CD14-positive monocyte (primary cell): Measurements from ENCODE around the gene JAML. TPM values are rescaled to one million over a fixed set of nuclear protein-coding genes. Genes with fewer than 3 reads are reported as not detected.
A peak's percentile ranks its signal among the peaks of the same experiment; 100 is the strongest.

Experiments
- DNase-seq, 3 donors: peaks; one replicate each; pipeline ENCODE4 v3.0.0-alpha.2; 2011 to 2022
- H2AFZ ChIP-seq: 2 replicates; pipeline ENCODE4 v1.6.0; 2012; ENCODE audit warnings: mild to moderate bottlenecking, low read depth, low read length, inconsistent platforms; ENCODE audit not compliant: insufficient read depth, poor library complexity, severe bottlenecking
- H3K27ac ChIP-seq, 2 donors: 1 replicate in 1 of 2; 2 replicates in 1 of 2; pipeline ENCODE4 v1.5.1; 2012 to 2013; ENCODE audit warnings: low read length in 2 of 2, control low read depth in 1 of 2, inconsistent platforms in 1 of 2, low read depth in 1 of 2, mild to moderate bottlenecking in 1 of 2
- H3K27me3 ChIP-seq, 2 donors: one replicate each; pipeline versions ENCODE4 v1.6.0 to v1.6.1; 2011 to 2013; ENCODE audit warnings: low read length in 2 of 2; ENCODE audit not compliant: control insufficient read depth in 2 of 2, insufficient read depth in 2 of 2
- H3K36me3 ChIP-seq, 2 donors: replicated peaks in 1 of 2; 1 replicate in 1 of 2; 2 replicates in 1 of 2; pipeline versions ENCODE4 v1.5.1 to v1.6.1; 2012 to 2013; ENCODE audit warnings: low read length in 2 of 2, control low read depth in 1 of 2, inconsistent platforms in 1 of 2, mild to moderate bottlenecking in 1 of 2; ENCODE audit not compliant: insufficient read depth in 2 of 2, control insufficient read depth in 1 of 2
- H3K4me1 ChIP-seq, 2 donors: 1 replicate in 1 of 2; 2 replicates in 1 of 2; pipeline versions ENCODE4 v1.5.1 to v1.6.1; 2012 to 2013; ENCODE audit warnings: low read length in 2 of 2, control low read depth in 1 of 2, inconsistent platforms in 1 of 2, mild to moderate bottlenecking in 1 of 2, moderate library complexity in 1 of 2; ENCODE audit not compliant: insufficient read depth in 2 of 2, control insufficient read depth in 1 of 2
- H3K4me2 ChIP-seq: replicated peaks from 2 replicates; pipeline ENCODE3; 2012; ENCODE audit warnings: low read length, moderate library complexity, mild to moderate bottlenecking; ENCODE audit not compliant: poor library complexity, severe bottlenecking; ENCODE audit errors: extremely low read depth
- H3K4me3 ChIP-seq, 3 experiments: fragments of 200-600 bp in 1 of 3; sonication (generic) in 1 of 3; replicated peaks in 1 of 3; 1 replicate in 2 of 3; 2 replicates in 1 of 3; pipeline ENCODE4 v1.5.1; 2011 to 2013; ENCODE audit warnings: low read length in 3 of 3, mild to moderate bottlenecking in 3 of 3, control low read depth in 2 of 3, low read depth in 2 of 3, inconsistent platforms in 1 of 3, moderate library complexity in 1 of 3
- H3K79me2 ChIP-seq: 2 replicates; pipeline ENCODE4 v1.6.0; 2012; ENCODE audit warnings: mild to moderate bottlenecking, control low read depth, inconsistent platforms, low read length, moderate library complexity; ENCODE audit not compliant: insufficient read depth
- H3K9ac ChIP-seq: 2 replicates; pipeline ENCODE4 v1.6.0; 2017; ENCODE audit warnings: low read length, mild to moderate bottlenecking; ENCODE audit not compliant: insufficient read depth, poor library complexity, severe bottlenecking
- H3K9me3 ChIP-seq, 2 donors: replicated peaks in 1 of 2; 1 replicate in 1 of 2; 2 replicates in 1 of 2; pipeline versions ENCODE4 v1.5.1 to v1.6.1; 2012 to 2013; ENCODE audit warnings: low read length in 2 of 2, control low read depth in 1 of 2; ENCODE audit not compliant: control insufficient read depth in 1 of 2, insufficient read depth in 1 of 2
- H4K20me1 ChIP-seq: 2 replicates; pipeline ENCODE4 v1.6.0; 2012; ENCODE audit warnings: mild to moderate bottlenecking, low read length, control low read depth, moderate library complexity; ENCODE audit not compliant: insufficient read depth
- H3K27ac Mint-ChIP-seq, 7 donors: one replicate each; pipeline ENCODE4 v1.8.0; 2020; ENCODE audit warnings: mild to moderate bottlenecking in 7 of 7, mixed read lengths in 7 of 7, moderate library complexity in 6 of 7, inconsistent platforms in 2 of 7
- H3K27me3 Mint-ChIP-seq, 3 donors: one replicate each; pipeline ENCODE4 v1.8.0; 2021 to 2022; ENCODE audit warnings: low read depth in 3 of 3, mild to moderate bottlenecking in 3 of 3, mixed read lengths in 3 of 3, moderate library complexity in 3 of 3, inconsistent platforms in 1 of 3
- H3K36me3 Mint-ChIP-seq, 2 donors: one replicate each; pipeline ENCODE4 v1.8.0; 2020; ENCODE audit warnings: mixed read lengths in 2 of 2, inconsistent platforms in 1 of 2, mild to moderate bottlenecking in 1 of 2
- H3K4me1 Mint-ChIP-seq: one replicate; pipeline ENCODE4 v1.8.0; 2020; ENCODE audit warnings: mild to moderate bottlenecking, mixed read lengths
- H3K4me3 Mint-ChIP-seq, 2 donors: one replicate each; pipeline ENCODE4 v1.8.0; 2020; ENCODE audit warnings: mild to moderate bottlenecking in 2 of 2, mixed read lengths in 2 of 2, moderate library complexity in 1 of 2
- H3K9me3 Mint-ChIP-seq, 7 donors: one replicate each; pipeline ENCODE4 v1.8.0; 2020 to 2022; ENCODE audit warnings: mixed read lengths in 7 of 7, mild to moderate bottlenecking in 6 of 7, moderate library complexity in 6 of 7, inconsistent platforms in 2 of 7
- WGBS: methylation state at CpG from one replicate; pipeline ENCODE4 v1.1.5; 2013; ENCODE audit warnings: missing lambda C conversion rate; ENCODE audit not compliant: insufficient coverage; 5-methylcytosine and 5-hydroxymethylcytosine counted together
- intact Hi-C, 2 donors: fragments of 100-400 bp; cut with micrococcal nuclease; formaldehyde crosslinking; loops; one replicate each; pipeline versions ENCODE4 v1.15.0 to v1.15.1; 2023
- polyA plus RNA-seq, 3 donors: library from polyadenylated mRNA; depleted of rRNA in 1 of 3; unstranded in 2 of 3; stranded (reverse) in 1 of 3; fragments of 300-500 nt in 2 of 3; fragments of >200 nt in 1 of 3; fragmentation: Illumina TruSeq in 2 of 3; gene quantifications; 1 replicate in 2 of 3; 2 replicates in 1 of 3; pipeline ENCODE4 v1.2.3, GENCODE V29; 2012 to 2021
- TF ChIP-seq, protein P1 (sequence below): fragments of 200-600 bp; IDR thresholded peaks from one replicate; pipeline ENCODE4 v1.8.0; 2022; ENCODE audit warnings: antibody characterized with exemption, mild to moderate bottlenecking

JAML gene
- polyA plus RNA-seq, 3 donors, result 316 to 968 (median 748) TPM

DNA sequence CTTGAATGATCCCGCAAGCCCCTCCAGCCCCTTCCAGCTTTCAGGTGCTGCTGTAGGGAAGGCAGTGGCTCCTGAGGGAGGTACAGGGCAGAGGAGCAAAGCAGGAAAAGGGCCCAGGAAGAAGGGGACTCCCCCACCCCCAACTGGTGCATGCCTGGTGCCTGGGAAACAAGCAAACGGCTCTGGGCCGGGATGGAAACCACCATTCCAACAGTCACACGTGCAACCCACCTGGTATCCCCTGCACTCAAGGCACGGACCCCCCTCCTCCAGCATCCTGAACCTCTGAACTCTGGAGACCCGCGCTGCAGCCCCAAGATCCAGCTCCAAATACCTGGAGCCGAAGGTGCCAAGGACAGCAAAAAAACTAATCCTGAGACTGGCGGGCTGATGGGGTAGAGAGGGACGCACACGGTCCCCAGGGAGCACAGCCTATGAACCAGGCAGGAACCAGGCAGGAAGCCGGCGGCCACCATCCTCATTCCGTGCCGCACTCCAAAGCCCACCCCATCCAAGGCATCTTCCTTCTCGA, 72.7 kb downstream of the JAML start:
- Histone ChIP-seq H3K4me1 (peaks cover 18 to 28% of the 10 kb centered on the region in 2 donors), H3K79me2 (no peaks in the 10 kb centered on the region), H2AFZ (no peak overlapping the region), H3K9ac (no peak overlapping the region), H4K20me1 (no peaks in the 10 kb centered on the region), H3K4me3 (peak overlapping the region in 1 of 3 experiments; percentile 71), H3K9me3 (peaks cover 0 to 19% of the 10 kb centered on the region in 2 donors), H3K27me3 (peaks cover 50 to 68% of the 10 kb centered on the region in 2 donors), H3K36me3 (no peaks in the 10 kb centered on the region), H3K27ac (no peak overlapping the region), H3K4me2 (peak overlapping the region; percentile 77)
- TF ChIP-seq, protein P1, sequence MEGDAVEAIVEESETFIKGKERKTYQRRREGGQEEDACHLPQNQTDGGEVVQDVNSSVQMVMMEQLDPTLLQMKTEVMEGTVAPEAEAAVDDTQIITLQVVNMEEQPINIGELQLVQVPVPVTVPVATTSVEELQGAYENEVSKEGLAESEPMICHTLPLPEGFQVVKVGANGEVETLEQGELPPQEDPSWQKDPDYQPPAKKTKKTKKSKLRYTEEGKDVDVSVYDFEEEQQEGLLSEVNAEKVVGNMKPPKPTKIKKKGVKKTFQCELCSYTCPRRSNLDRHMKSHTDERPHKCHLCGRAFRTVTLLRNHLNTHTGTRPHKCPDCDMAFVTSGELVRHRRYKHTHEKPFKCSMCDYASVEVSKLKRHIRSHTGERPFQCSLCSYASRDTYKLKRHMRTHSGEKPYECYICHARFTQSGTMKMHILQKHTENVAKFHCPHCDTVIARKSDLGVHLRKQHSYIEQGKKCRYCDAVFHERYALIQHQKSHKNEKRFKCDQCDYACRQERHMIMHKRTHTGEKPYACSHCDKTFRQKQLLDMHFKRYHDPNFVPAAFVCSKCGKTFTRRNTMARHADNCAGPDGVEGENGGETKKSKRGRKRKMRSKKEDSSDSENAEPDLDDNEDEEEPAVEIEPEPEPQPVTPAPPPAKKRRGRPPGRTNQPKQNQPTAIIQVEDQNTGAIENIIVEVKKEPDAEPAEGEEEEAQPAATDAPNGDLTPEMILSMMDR, result no peak
- DNase-seq, result no peak
- Mint-ChIP-seq H3K27ac (no peak overlapping the region), H3K4me1 (peaks cover 27% of the 10 kb centered on the region), H3K4me3 (peak overlapping the region in 1 of 2 donors; percentile 79), H3K9me3 (peaks cover 0 to 15% (median 4%) of the 10 kb centered on the region in 7 donors), H3K27me3 (peaks cover 58 to 67% (median 65%) of the 10 kb centered on the region in 3 donors), H3K36me3 (peaks cover 5 to 8% of the 10 kb centered on the region in 2 donors)
- intact Hi-C loops, result no loop called here
- WGBS, result 62% methylated on average over 5 of the region's 16 CpGs

DNA sequence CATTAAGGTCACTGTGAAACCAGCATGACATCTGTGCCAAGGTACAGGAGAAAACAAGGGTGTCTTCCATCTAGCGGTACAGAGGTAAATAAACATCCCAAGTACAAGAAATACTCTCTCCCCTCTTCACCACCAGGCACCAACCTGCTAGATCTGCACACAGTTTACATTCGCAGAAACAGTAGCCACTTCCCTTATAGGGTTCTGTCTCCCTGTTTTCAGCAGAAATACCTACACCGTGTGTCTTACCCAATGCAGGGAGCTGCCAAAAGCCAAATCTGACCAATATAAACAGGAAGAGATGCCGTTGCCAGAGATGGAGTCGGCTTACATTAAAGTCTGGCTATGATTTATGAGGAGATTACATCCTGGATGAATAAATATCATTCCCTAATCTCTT, 73.4 kb downstream of the JAML start:
- peaks cover 24% of the 10 kb centered on the region for H3K4me1 Mint-ChIP-seq
- Histone ChIP-seq H2AFZ (no peak overlapping the region), H4K20me1 (no peaks in the 10 kb centered on the region), H3K9me3 (peaks cover 0 to 13% of the 10 kb centered on the region in 2 donors), H3K9ac (no peak overlapping the region), H3K4me3 (no peak overlapping the region), H3K79me2 (no peaks in the 10 kb centered on the region), H3K36me3 (no peaks in the 10 kb centered on the region), H3K4me1 (peaks cover 18 to 23% of the 10 kb centered on the region in 2 donors), H3K4me2 (no peak overlapping the region), H3K27ac (no peak overlapping the region), H3K27me3 (peaks cover 43 to 64% of the 10 kb centered on the region in 2 donors)
- 67% methylated on average over 2 of the region's 5 CpGs for WGBS
- H3K9me3 Mint-ChIP-seq, result peaks cover 0 to 15% (median 4%) of the 10 kb centered on the region in 7 donors
- intact Hi-C loops, result no loop called here
- H3K36me3 Mint-ChIP-seq, result peaks cover 6 to 8% of the 10 kb centered on the region in 2 donors
- peak overlapping the region in 1 of 2 donors; percentile 29 for H3K4me3 Mint-ChIP-seq
- no peak overlapping the region for H3K27ac Mint-ChIP-seq
- TF ChIP-seq, protein P1, result no peak
- no peak for DNase-seq
- H3K27me3 Mint-ChIP-seq, result peaks cover 52 to 61% (median 61%) of the 10 kb centered on the region in 3 donors
